NCI-H128 (cell line): ENCODE measurements around the gene PLEKHM2.

Source experiments
- DNase-seq: peaks from one replicate; lab custom pipeline; 2025; ENCODE audit not compliant: unreplicated experiment; lab: John Stamatoyannopoulos, UW

Gene PLEKHM2

DNA sequence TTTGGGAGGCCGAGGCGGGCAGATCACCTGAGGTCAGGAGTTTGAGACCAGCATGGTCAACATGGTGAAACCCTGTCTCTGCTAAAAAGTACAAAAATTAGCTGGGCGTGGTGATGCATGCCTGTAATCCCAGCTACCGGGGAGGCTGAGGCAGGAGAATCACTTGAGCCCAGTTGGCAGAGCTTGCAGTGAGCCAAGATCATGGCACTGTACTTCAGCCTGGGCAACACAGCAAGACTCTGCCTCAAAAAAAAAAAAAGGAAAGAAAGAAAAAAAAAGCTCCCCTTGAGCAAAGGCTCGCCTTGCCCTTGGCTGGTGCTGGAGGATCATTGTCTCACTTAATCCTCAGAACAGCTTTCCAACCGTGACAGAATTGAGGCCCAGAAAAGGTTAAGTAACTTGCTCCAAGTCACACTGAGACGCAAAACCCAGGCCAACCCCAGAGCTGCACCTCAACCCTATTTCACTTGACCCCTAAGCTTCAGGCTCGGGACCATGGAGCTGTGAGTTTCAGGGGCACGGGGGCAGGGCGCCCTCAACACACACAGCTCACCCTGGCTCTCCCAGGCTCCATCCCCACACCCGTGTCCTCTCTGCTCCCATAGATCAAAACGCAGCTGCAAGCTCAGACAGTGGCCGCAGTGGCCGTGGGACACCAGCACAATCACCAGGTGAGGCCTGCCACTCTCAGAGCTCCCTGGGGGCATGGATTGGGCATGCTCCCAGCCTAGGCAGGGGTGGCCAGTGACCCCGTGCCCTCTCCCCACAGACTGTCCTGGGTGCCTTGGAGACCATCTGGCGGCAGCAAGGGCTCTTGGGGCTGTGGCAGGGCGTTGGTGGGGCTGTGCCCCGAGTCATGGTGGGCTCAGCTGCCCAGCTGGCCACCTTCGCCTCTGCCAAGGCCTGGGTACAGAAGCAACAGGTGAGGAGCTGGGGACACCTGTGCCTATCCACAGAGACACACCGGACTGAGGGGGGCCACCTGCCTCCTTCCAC, 53.5 kb downstream of the PLEKHM2 start:
- DNase-seq: no peak

DNA sequence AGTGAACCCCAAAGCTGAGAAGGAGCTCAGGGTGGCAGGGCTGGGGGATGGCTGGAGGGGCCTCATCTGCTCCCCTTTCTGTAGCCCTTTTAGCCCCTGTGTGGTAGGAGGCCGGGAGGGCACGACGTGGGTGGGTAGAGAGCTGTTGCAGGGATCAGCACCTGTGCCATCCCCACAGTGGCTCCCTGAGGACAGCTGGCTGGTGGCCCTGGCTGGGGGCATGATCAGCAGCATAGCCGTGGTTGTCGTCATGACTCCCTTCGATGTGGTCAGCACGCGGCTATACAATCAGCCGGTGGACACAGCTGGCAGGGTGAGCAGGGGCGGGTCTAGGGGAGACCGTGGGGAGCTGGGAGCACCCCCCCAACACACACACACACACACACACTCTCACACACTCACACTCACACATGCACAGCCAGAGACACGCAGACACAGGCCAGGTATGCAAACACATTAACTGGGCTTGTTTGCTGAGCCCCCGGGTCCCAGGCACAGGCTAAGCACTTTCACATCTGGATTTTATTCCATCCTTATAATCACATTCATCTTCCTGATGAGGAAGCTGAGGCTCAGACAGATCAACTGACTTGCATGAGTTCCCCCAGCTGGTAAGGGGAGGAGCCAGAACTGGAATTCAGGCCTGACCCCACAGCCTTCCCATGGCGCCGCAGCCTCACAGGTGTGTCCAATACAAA, 54.4 kb downstream of the PLEKHM2 start:
- DNase-seq: no peak

GRCh38 chr1:15739259-15739658, 55.1 kb downstream of the PLEKHM2 start:
- no peak for DNase-seq

DNA sequence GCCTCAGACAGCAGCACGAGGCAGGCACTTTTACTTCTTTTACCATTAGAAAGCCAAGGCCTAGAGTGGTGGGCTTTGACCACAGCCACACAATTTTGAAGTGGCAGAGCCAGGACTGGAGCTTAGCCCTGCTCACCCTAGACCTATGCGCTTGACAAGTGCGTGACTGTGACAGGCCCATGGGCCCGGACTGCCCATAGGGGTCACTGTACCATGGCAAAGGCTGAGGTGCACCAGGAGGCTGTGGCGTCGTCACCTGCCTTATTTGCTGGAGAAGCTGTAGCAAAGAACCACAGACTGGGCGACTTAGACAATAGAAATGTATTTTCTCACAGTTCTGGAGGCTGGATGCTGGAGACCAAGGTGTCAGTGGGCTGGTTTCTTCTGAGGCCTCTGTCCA, 55.6 kb downstream of the PLEKHM2 start:
- no peak for DNase-seq

DNA sequence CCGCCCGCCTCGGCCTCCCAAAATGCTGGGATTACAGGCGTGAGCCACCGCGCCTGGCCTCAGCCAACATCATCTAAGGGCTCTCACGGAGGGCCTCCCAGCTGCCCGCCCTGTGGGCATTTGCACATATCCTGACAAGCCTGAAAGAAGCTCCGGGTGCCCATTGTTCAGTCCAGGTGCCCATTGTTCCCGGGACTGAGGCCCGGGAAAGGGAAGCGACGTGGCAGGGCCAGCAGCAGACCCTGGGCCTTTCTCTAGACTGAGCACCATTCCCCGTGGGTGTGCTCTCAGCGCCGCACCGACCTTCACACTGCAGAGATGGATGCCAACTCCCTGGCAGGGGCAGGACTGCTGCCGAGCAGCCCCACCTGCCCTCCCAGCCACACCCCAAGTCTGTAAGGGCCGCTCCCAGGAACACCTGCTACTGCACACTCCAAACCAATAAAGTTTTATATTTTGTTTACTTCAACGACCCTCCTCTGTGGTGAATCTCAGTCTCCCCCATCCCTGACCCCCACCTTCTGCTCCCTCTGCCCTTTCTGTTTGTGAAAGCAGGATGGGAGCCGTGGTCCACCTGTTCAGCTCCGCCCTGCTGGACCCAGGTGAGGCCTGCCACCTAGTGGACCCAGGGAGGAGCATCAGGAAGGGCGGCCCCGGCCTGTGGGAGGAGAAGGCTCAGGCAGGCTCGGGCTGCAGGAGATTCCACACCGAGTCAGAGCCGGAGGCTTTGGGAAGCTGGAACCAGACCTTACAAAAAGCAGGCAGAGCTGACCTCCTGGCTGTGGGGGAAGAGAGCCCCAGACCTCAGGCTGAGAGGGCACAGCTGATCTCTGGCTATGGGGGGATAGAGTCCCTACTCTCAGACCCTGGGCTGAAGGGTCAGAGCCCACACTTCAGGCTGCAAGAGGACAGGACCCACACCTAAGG, 57.1 kb downstream of the PLEKHM2 start:
- DNase-seq: peak; percentile 83

- DNase-seq: no peak
Observed at GRCh38 chr1:15742339-15742801, 58.2 kb downstream of the PLEKHM2 start, which contains the start of gene TMEM82. Gene TMEM82 (plus strand): TSS chr1:15742499. CDS start chr1:15742560, 61 bp downstream.

GRCh38 chr1:15744122-15744679, 60.1 kb downstream of the PLEKHM2 start:
- DNase-seq: no peak

DNA sequence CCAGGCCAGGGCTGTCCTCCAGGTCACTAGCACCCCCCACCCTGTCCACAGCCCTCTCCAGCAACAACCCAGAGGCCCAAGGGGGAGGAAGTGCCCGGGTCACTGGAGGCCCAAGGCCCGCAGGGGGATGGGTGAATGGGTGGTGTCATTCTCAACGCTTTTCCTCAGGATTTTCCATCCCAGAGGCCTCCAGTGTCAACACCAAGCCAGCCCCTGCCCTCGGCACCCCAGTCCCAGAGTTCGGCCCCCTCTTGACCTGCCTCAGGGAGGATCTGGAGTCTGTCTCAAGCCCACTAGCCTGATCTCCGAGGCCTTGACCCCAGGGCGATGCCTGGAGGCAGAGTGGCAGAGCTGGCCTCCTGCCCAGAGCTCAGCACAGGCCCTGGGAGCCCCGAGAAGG, 63.3 kb downstream of the PLEKHM2 start:
- DNase-seq: no peak

DNA sequence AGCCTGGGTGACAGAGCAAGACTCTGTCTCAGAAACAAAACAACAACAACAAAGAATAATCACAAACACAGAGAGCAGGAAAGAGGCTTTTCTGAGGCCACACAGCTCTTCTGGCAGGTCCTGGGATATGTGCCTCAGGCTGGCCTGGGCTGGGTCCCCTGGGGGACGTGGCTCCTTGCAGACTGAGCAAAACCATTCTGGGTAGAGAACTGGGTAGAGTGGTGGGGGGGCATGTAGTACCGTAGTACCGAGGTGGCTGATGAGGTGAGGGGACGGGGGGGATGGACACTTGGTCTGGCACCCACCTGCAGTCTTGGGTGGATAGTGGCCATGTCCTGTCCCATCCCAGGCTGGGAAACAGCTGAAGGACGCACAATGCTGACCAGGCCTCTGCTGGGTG, 64.1 kb downstream of the PLEKHM2 start:
- no peak for DNase-seq

DNA sequence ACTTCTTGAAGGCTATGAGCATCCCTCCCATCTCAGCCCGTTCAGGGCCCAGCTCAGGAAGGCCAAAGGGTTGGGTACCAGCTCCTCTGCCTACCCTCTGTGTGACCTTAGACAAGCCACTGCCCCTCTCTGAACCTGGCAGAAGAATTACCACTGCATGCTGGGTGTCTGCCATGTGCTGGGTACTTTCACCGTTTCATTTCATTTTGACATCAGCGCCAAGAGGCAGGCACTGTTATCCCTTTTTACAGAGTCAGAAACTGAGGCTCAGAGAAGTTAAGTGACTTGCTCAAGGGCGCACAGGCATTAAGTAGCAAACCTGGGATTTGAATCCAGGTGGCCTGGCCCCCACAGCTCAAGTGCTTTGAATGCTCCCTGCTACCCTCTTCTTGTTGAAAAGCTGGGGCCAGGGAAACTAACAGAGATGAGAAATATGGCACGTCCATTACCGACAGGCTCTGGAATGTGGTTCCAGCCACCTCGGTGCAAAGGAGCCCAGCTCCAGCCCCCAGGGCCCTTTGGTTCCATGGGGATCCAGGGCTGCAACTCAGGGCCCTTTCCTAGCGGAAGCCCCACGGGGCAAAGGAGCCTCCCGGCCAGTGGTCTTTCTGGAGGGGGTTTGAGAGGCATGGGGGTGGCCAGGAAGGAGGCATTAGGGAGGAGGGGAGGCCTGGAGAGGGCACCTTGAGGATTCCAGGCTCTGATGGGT, 64.7 kb downstream of the PLEKHM2 start:
- DNase-seq: no peak

- no peak for DNase-seq
Observed at GRCh38 chr1:15749399-15750291, 65.5 kb downstream of the PLEKHM2 start.

- no peak for DNase-seq
Observed at GRCh38 chr1:15750924-15751323, 66.8 kb downstream of the PLEKHM2 start.

DNA sequence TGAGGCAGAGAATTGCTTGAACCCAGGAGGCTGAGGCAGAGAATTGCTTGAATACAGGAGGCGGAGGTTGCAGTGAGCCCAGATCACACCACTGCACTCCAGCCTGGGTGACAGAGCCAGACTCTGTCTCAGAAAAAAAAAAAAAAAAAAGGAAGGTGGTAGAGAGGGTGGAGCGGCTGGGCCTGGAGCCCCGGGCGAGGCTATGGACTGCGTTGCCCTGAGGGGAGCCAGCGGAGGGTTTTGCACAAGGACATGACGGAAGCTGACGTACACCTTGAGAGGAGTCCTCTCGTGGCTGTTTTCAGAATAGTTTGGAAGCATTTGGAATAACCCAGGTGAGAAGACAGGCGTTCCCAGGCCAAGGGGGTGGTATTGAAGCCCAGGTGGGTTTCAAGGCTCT, 67.6 kb downstream of the PLEKHM2 start:
- DNase-seq: no peak

GRCh38 chr1:15753776-15754175, 69.7 kb downstream of the PLEKHM2 start:
- no peak for DNase-seq

- DNase-seq: no peak
Observed at GRCh38 chr1:15755021-15755645, 71.0 kb downstream of the PLEKHM2 start.

DNA sequence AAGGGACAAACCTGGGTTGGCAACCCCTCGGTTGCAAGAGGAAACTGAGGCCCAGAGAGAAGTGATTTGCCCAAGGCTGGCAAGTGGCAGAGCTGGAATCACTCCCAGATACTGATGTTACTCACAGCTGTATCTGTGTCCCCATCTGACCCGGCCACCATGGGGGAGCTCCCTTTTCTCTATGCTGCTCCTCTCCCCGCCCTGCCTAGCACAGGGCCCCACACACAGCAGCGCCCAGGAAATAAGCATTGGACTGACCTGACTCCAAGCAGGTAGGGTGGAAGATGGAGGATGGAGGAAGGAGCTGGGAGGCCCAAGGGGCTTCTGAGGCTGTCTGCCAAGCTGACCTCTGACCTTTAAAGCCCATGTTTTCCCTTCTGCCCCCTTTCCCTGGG, 71.5 kb downstream of the PLEKHM2 start:
- no peak for DNase-seq

GRCh38 chr1:15756143-15757015, 72.3 kb downstream of the PLEKHM2 start:
- DNase-seq: peak; percentile 21
